Esophagus squamous epithelium (tissue), 4 donors: ENCODE measurements around the gene PTTG1.

Experiments used
- CTCF ChIP-seq, 6 experiments: fragments of 450-650 bp in 4 of 6; fragments of 200-600 bp in 2 of 6; sonication (generic) in 2 of 6; IDR thresholded peaks; one replicate each; pipeline ENCODE4 v1.5.1; 2016 to 2019; ENCODE audit warnings: antibody characterized with exemption in 6 of 6, mild to moderate bottlenecking in 4 of 6, moderate library complexity in 4 of 6
- POLR2A ChIP-seq, 4 donors: fragments of 450-650 bp; IDR thresholded peaks; one replicate each; pipeline ENCODE4 v1.6.1; 2017; ENCODE audit warnings: antibody characterized with exemption in 4 of 4, mild to moderate bottlenecking in 4 of 4, moderate library complexity in 3 of 4

- TF ChIP-seq CTCF (IDR thresholded peaks at IDR 0.05), result no peak
- TF ChIP-seq POLR2A (IDR thresholded peaks at IDR 0.05), result no peak
Measured at GRCh38 chr5:160452036-160452435, 30.4 kb downstream of the PTTG1 start.
